22Rv1 (cell line): ENCODE measurements around the gene FAM83E.

Experiments
- ZFX ChIP-seq: fragments of 450-650 bp; IDR thresholded peaks from 2 replicates; pipeline ENCODE4 v1.6.1; 2017; ENCODE audit warnings: antibody characterized with exemption, borderline replicate concordance
- TF ChIP-seq, protein P1 (sequence below): fragments of 450-650 bp; IDR thresholded peaks from 2 replicates; pipeline ENCODE4 v1.5.1; 2017; ENCODE audit warnings: mild to moderate bottlenecking

- TF ChIP-seq, protein P1, sequence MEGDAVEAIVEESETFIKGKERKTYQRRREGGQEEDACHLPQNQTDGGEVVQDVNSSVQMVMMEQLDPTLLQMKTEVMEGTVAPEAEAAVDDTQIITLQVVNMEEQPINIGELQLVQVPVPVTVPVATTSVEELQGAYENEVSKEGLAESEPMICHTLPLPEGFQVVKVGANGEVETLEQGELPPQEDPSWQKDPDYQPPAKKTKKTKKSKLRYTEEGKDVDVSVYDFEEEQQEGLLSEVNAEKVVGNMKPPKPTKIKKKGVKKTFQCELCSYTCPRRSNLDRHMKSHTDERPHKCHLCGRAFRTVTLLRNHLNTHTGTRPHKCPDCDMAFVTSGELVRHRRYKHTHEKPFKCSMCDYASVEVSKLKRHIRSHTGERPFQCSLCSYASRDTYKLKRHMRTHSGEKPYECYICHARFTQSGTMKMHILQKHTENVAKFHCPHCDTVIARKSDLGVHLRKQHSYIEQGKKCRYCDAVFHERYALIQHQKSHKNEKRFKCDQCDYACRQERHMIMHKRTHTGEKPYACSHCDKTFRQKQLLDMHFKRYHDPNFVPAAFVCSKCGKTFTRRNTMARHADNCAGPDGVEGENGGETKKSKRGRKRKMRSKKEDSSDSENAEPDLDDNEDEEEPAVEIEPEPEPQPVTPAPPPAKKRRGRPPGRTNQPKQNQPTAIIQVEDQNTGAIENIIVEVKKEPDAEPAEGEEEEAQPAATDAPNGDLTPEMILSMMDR = no peak
- no peak for TF ChIP-seq ZFX
Measured at GRCh38 chr19:48624791-48625723, 10.2 kb upstream of the FAM83E start.
